ENCODE measurements around the gene ITCH. TPM values are rescaled to one million over a fixed set of nuclear protein-coding genes. Genes with fewer than 3 reads are reported as not detected.

Gene ITCH
- total and polyA plus RNA-seq, 9 of the 15 experiments (the other 6 are each of a cell fraction or from before 2014, with no cell fraction given) = 7.5 to 53.0 (median 22.9) TPM

- TF ChIP-seq ZNF280B (CRISPR knock-in tag; IDR thresholded peaks at IDR 0.05) = no peak
- no peak for TF ChIP-seq PCBP2 (IDR thresholded peaks at IDR 0.05; ENCODE audit: low read depth, low read length, poor library complexity, severe bottlenecking)
- TF ChIP-seq ZNF408 (CRISPR knock-in tag; IDR thresholded peaks at IDR 0.05; ENCODE audit: low read depth) = no peak
- 0 out of 2 replicates have a peak, but pooled peaks have one; percentile 25 for TF ChIP-seq JUND (IDR thresholded peaks at IDR 0.05; ENCODE audit: borderline replicate concordance, low read depth, low read length)
- TF ChIP-seq JUND (tag; IDR thresholded peaks at IDR 0.05; ENCODE audit: borderline replicate concordance, low read depth, low read length) = no peak; the same call in 2 of the 3 replicates
- TF ChIP-seq HMBOX1 (IDR thresholded peaks at IDR 0.05) = no peak
- TF ChIP-seq NCOA4 (IDR thresholded peaks at IDR 0.05; ENCODE audit: partially characterized antibody) = no peak
- TF ChIP-seq MITF (IDR thresholded peaks at IDR 0.05) = no peak
- TF ChIP-seq ZNF57 (CRISPR knock-in tag; IDR thresholded peaks at IDR 0.05) = no peak
- peak; percentile 65 to 71; a peak in 3 of 4 replicates for TF ChIP-seq SIX5 (IDR thresholded peaks at IDR 0.05; ENCODE audit: borderline replicate concordance in 1 of 2, insufficient read depth in 1 of 2, low read depth in 1 of 2, low read length in 2 of 2)
- no peak for TF ChIP-seq ARHGAP35 (IDR thresholded peaks at IDR 0.05; ENCODE audit: partially characterized antibody)
- TF ChIP-seq ARID1B (IDR thresholded peaks at IDR 0.05) = no peak
- no peak for TF ChIP-seq ILK (tag; IDR thresholded peaks at IDR 0.05; ENCODE audit: borderline replicate concordance, low read depth)
- no peak for TF ChIP-seq MAFG (tag; conservative IDR thresholded peaks at IDR 0.05)
- peak in 1 of 2 experiments; percentile 13; a peak in 1 of 4 replicates for TF ChIP-seq MNT (conservative IDR thresholded peaks at IDR 0.05)
- TF ChIP-seq PHF8 (IDR thresholded peaks at IDR 0.05; ENCODE audit: borderline replicate concordance, low read length) = peak; percentile 95
- no peak for TF ChIP-seq ZNF24 (IDR thresholded peaks at IDR 0.05)
- TF ChIP-seq SMAD2 (IDR thresholded peaks at IDR 0.05; ENCODE audit: low read depth, low read length) = no peak
- TF ChIP-seq CHCHD3 (CRISPR knock-in tag; IDR thresholded peaks at IDR 0.05) = 0 out of 2 replicates have a peak, but pooled peaks have one; percentile 78
- TF ChIP-seq ZHX1 (conservative IDR thresholded peaks at IDR 0.05; ENCODE audit: low read length) = no peak; the same call in 1 of the 2 replicates
Observed at GRCh38 chr20:34363062-34363464, at the start of gene ITCH (continued).
